ENCODE results near the gene PUDP.

Gene PUDP

GRCh38 chrX:7117587-7117986, 30.4 kb downstream of the PUDP start:
- H4K20me1 ChIP-seq (ENCODE audit: control insufficient read depth, insufficient read depth, low read depth, low read length), result no peaks in the 10 kb centered on the region
- H3K4me3 ChIP-seq (ENCODE audit: low read length), result peak overlapping the region; percentile 52
- H3K79me2 ChIP-seq (ENCODE audit: control insufficient read depth, low read length), result peaks cover 99% of the 10 kb centered on the region
- H3K4me1 ChIP-seq (ENCODE audit: control insufficient read depth, low read length), result peaks cover 98% of the 10 kb centered on the region
- no peaks in the 10 kb centered on the region for H3K9me3 ChIP-seq (ENCODE audit: control insufficient read depth, insufficient read depth, low read length)
- no peaks in the 10 kb centered on the region for H3K9me2 ChIP-seq (replicated peaks; ENCODE audit: control insufficient read depth, low read length)
- H3K27me3 ChIP-seq (ENCODE audit: control insufficient read depth, low read length), result no peaks in the 10 kb centered on the region
- TF ChIP-seq EZH2phosphoT487 (IDR thresholded peaks at IDR 0.05; ENCODE audit: borderline replicate concordance, low read length) (no peak), CTCF (IDR thresholded peaks at IDR 0.05; ENCODE audit: low read depth, low read length, poor library complexity, severe bottlenecking) (no peak)
- H3K36me3 ChIP-seq (ENCODE audit: control insufficient read depth, low read length), result peaks cover 35% of the 10 kb centered on the region
- H3K4me2 ChIP-seq (ENCODE audit: low read length), result peak overlapping the region; percentile 51
- peak overlapping the region; percentile 85 for H3K27ac ChIP-seq (ENCODE audit: low read depth, low read length)
- H3F3A ChIP-seq (ENCODE audit: control insufficient read depth, insufficient read depth), result peaks cover 7% of the 10 kb centered on the region; the same call in 1 of the 2 replicates

DNA sequence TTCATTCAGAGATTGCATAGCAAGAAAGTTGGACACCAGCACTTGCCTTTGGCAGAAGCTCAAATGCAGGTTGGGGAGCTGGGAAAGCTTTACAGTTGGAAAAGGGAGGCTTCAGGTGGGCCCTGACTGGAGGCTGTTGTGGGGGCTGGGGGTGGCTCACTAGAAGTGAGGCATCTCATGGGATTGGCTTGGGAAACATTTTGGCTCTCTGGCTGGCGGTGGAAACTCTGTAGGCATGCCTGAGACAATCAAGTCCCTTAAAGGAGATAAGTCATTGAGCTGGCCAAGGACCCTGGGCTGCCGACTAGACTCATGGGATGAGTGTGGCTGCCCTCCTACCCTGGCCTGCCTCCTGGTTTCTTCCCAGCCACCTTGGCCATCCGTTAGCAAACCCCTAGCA, 31.9 kb downstream of the PUDP start:
- H4K20me1 ChIP-seq (ENCODE audit: control insufficient read depth, insufficient read depth, low read depth, low read length), result no peaks in the 10 kb centered on the region
- no peaks in the 10 kb centered on the region for H3K9me3 ChIP-seq (ENCODE audit: control insufficient read depth, insufficient read depth, low read length)
- H3K79me2 ChIP-seq (ENCODE audit: control insufficient read depth, low read length), result peaks cover 95% of the 10 kb centered on the region
- H3K4me3 ChIP-seq (ENCODE audit: low read length), result no peak overlapping the region
- H3K36me3 ChIP-seq (ENCODE audit: control insufficient read depth, low read length), result peaks cover 37% of the 10 kb centered on the region
- H3K9me2 ChIP-seq (replicated peaks; ENCODE audit: control insufficient read depth, low read length), result no peaks in the 10 kb centered on the region
- H3F3A ChIP-seq (ENCODE audit: control insufficient read depth, insufficient read depth), result peaks cover 10% of the 10 kb centered on the region
- peak overlapping the region; percentile 3; the same call in 1 of the 2 replicates for H3K27ac ChIP-seq (ENCODE audit: low read depth, low read length)
- peaks cover 98% of the 10 kb centered on the region for H3K4me1 ChIP-seq (ENCODE audit: control insufficient read depth, low read length)
- TF ChIP-seq CTCF (IDR thresholded peaks at IDR 0.05; ENCODE audit: low read depth, low read length, poor library complexity, severe bottlenecking) (no peak), EZH2phosphoT487 (IDR thresholded peaks at IDR 0.05; ENCODE audit: borderline replicate concordance, low read length) (no peak)
- no peaks in the 10 kb centered on the region for H3K27me3 ChIP-seq (ENCODE audit: control insufficient read depth, low read length)
- H3K4me2 ChIP-seq (ENCODE audit: low read length), result no peak overlapping the region

DNA sequence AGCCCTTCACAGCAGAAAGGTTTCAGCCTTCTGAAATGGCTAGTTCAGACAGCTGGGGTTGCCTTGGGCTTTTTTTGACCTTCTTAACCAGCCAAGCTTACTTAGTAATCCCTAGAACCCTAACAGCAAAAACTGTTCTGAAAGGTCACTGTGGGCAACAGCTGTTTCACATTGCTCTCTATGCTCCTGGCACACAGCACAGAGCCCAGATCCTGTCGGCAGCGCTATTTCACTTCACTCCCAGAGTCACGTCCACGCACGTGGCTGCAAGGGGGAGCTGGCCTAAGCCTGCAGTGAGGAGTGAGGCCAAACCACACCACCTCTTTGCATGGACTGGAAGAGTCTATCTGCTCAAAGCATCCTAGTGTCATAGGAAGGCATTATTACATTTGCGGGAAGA, 32.4 kb downstream of the PUDP start:
- Histone ChIP-seq H3K9me3 (ENCODE audit: control insufficient read depth, insufficient read depth, low read length) (no peaks in the 10 kb centered on the region), H3F3A (ENCODE audit: control insufficient read depth, insufficient read depth) (peaks cover 10% of the 10 kb centered on the region), H3K4me1 (ENCODE audit: control insufficient read depth, low read length) (peaks cover 98% of the 10 kb centered on the region), H3K27ac (ENCODE audit: low read depth, low read length) (peak overlapping the region; percentile 98; the same call in 1 of the 2 replicates), H3K9me2 (replicated peaks; ENCODE audit: control insufficient read depth, low read length) (no peaks in the 10 kb centered on the region), H3K27me3 (ENCODE audit: control insufficient read depth, low read length) (no peaks in the 10 kb centered on the region), H4K20me1 (ENCODE audit: control insufficient read depth, insufficient read depth, low read depth, low read length) (no peaks in the 10 kb centered on the region), H3K4me2 (ENCODE audit: low read length) (no peak overlapping the region), H3K79me2 (ENCODE audit: control insufficient read depth, low read length) (peaks cover 90% of the 10 kb centered on the region), H3K4me3 (ENCODE audit: low read length) (no peak overlapping the region), H3K36me3 (ENCODE audit: control insufficient read depth, low read length) (peaks cover 37% of the 10 kb centered on the region)
- TF ChIP-seq CTCF (IDR thresholded peaks at IDR 0.05; ENCODE audit: low read depth, low read length, poor library complexity, severe bottlenecking) (no peak), EZH2phosphoT487 (IDR thresholded peaks at IDR 0.05; ENCODE audit: borderline replicate concordance, low read length) (no peak)

Measured in DOHH2 (cell line).